CD4-positive, alpha-beta T cell treated with Interleukin-15 for 1 hour (primary cell): ENCODE measurements around the gene IMP4.

ENCODE experiments used
- DNase-seq: peaks from one replicate; pipeline ENCODE4 v3.0.0-alpha.2; 2020

IMP4 gene

DNA sequence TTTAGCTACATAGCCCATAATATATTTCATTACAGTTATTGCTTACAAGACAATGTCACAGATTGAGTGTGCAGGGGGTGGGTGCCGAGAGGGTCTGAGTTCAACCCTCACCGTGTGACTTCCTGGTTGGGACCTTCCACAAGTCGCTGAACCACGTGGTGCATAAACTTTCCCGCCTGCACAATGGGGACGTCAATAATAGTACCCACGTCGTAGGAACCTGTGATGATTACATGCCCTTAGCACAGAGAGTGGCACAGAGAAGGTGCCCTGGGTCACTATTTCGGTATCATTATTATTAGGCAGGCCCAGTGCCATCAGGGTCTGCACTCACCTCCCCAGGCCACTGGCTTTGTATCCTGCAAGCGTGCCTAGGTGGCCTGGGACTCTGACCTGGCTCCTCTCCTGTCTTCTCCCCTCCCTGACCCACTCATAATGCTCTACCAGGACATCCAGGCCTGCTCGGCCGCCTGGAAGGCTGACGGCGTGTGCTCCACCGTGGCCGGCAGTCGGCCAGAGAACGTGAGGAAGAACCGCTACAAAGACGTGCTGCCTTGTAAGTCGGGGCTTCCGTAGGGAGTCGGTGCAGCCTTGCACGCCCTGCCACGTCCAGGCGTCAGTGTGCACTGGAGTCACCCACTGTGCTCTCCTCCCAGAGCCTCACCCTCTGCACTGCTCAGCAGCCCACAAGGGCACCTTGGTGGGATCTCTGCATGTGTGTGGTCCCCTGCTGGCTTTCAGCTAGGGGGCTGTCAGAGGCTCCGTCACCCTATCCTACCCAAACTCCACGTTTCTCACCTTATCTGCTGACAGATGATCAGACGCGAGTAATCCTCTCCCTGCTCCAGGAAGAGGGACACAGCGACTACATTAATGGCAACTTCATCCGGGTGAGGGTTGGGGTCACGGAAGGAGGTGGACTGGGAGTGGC is 16.0 kb downstream of the IMP4 start:
- DNase-seq: no peak

DNA sequence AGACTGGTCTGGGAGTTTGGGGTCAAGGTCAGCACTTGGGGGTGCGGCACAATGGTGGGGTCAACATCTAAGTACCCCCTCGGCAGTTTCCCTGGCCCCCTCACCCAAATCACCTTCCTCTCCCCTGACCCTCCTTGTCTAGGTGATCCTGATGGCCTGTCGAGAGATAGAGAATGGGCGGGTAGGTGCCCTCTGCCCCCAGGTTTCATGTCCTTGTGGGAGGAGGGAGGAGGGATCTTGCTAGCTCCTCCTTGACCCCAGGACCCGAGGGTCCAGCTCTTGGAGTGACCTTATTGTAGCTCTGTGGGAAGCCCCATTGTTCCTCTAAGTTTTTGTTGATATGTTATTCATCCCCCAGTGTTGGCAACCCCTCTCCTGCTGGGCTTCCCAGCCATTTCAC is 16.8 kb downstream of the IMP4 start:
- DNase-seq: no peak

DNA sequence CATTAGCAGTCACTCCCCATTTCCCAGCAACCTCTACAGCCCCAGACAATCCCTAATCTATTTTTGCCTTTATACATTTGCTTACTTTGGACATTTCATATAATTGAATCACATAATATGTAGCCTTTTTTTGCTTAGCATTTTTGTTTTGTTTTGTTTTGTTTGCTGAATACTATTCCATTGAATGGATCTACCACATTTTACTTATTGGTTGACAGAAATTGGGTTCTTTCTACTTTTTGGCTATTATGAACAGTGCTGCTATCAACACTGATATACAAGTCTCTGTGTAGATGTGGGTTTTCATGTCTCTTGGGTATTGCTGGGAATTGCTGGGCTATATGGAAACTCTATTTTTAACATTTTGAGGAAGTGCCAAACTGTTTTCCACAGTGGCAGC is 20.8 kb downstream of the IMP4 start:
- no peak for DNase-seq

- no peak for DNase-seq
Measured at GRCh38 chr2:130365075-130365474, 22.4 kb downstream of the IMP4 start.

DNA sequence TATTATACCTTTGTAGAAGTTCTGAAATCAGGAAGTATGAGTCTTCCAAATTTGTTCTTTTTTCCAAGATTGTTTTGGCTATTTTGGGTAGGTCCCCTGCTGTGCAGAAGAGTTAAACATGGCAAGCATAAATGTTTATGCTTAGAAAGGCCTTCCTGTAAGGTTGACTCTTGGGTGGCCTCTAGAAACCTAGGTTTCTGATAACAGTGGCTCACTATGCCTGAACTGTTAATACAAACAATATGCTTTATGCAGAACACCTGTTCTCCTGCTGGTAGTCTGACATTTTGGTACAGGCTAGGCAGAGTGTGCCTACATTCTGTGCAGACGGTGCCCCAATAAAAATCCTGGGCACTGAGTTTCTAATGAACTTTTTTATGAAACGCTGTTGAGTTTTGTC is 23.3 kb downstream of the IMP4 start:
- no peak for DNase-seq

DNA sequence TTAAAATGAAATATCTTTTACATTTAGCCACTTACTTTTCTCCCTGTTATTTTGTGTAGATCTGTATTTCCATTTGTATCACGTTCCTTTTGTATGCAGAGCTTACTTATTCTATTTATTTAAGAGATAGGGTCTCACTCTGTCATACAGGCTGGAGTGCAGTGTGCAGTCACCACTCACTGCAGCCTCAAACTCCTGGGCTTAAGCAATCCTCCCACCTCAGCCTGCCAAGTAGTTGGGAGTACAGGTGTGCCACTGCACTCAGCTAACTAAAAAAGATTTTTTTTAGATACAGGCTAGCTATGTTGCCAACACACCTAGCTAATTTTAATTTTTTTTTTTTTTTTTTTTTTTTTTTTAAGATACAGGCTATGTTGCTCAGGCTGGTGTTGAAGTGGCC is 24.0 kb downstream of the IMP4 start:
- DNase-seq: no peak

- DNase-seq: no peak
Measured at GRCh38 chr2:130368786-130369185, 26.1 kb downstream of the IMP4 start.

- DNase-seq: no peak
Measured at GRCh38 chr2:130369311-130369964, 26.7 kb downstream of the IMP4 start.

- DNase-seq: no peak
Measured at GRCh38 chr2:130369965-130370341, 27.3 kb downstream of the IMP4 start.

DNA sequence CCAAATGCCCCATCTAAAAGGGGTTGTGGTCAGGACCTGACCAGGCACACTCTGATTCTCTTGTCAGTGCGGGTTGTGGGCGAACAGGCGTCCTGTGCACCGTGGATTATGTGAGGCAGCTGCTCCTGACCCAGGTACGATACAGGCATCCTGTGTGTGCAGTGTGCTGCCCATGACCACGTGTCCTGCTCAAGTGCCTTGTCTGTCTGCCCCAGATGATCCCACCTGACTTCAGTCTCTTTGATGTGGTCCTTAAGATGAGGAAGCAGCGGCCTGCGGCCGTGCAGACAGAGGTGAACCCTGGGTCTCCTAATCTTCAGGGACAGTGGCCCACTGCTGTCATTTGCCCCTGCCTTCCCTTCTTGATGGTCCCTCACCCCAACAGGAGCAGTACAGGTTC is 27.8 kb downstream of the IMP4 start:
- peak; percentile 49 for DNase-seq

GRCh38 chr2:130371723-130372054 is 29.0 kb downstream of the IMP4 start:
- DNase-seq: no peak

DNA sequence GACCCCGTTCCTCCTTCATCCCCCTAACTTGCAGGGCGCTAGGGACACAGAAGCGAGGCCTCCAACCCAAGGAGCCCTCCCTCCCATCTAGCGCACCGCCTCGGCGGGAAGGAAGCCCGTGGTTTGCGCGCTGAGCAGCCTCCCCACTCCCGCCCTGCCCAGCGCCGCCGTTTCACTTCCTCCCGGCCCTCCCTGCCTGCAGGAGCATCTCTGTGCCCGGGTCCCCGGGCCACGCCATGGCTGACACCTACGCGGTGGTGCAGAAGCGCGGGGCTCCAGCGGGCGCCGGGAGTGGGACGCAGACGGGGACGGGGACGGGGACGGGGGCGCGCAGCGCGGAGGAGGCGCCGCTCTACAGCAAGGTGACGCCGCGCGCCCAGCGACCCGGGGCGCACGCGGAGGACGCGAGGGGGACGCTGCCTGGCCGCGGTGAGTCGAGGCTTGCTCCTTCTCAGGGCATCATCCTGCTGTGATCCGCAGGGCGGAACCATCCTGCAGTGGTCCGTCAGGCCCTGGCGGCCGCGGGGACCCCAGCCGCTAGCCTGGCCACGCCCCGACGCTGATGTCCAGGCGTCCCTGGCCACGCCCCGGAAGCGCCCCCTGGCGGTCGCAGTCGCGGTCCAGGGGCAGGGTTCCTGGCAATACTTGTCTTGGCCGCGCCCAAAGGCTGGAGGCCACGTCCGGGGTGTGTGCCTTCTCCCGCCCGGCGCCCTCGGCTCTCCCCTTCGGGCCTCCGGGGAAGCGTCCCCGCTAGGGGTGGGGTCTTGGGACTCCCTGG is 29.5 kb downstream of the IMP4 start:
- DNase-seq: peak; percentile 70

- DNase-seq: no peak
Measured at GRCh38 chr2:130372833-130373807, 30.4 kb downstream of the IMP4 start.

- no peak for DNase-seq
Measured at GRCh38 chr2:130373808-130374365, 31.2 kb downstream of the IMP4 start.

- no peak for DNase-seq
Measured at GRCh38 chr2:130374587-130375290, 32.0 kb downstream of the IMP4 start.

DNA sequence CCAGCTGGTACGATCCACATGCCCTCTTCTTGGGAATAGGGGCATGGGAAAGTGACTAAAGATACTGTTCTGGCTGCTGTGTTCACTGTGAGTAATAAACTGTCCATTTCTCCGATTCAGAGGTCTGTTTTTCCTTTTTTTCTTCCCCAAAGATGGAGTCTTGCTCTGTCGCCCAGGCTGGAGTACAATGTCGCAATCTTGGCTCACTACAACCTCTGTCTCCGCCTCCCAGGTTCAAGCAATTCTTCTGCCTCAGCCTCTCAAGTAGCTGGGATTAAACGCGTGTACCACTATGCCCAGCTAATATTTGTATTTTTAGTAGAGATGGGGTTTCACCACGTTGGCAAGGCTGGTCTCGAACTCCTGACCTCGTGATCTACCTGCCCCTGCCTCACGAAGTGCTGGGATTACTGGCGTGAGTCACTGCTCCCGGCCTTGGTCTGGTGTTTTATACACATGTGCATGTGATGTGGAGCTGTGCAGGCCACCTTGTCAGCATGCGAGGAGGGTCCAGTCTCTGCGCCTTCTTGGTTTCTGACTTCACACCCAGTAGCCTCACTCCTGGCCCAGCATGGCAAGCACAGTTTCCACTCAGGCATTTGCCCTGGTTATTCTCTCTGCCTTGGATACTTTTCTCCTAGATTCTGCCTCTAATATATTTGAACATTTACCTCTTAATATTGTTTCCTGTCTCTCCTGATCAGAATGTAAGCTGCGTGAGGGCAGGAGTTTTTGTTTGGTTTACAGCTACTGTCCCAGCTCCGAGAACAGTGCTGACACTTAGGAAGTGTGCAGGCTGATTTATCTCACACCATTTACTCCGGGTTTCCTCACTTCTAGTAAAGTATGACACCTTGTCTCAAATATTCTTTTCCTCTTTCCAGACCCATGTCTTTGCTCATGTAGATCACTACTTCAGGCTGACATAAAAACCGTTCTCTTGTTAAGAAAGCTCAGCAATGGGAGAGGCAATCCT is 32.9 kb downstream of the IMP4 start:
- DNase-seq: no peak

DNA sequence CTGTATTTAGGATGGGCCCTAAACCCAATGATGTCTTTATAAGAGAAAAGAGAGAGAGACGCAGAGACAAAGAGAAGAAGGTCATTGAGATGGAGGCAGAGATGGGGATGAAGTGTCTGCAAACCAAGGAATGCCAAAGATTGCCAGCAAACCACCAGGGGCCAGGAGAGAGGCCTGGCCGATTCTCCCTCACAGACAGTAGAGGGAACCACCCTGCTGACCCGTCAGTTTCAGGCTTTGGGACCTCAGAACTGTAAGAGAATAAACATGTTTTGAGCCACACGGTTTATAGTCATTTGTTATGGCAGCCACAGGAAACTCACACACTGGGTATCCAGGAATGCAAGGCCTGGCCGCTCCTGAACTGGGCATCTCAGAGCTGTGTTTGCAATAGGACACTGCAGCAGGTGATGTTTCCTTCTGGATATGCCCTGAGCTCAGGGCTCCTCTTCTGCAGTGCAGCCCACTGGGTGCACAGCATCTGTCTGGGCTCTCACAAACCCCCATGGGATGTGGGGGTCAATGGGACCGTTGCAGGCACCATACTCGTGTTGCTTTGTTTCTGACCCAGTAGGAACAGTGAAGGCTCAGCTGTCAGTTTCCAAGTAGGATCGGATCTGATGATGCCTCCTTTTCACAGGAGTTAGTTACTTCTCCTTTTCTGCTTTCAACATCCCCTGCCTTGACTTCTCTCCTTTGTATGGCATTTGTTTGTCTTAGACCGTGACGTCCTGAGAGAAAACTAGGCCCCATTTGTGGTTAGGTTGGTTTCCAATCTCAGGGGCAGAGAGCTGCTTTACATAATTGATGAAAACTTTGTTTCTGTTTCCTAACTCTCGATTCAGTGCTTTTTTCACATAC is 34.0 kb downstream of the IMP4 start:
- DNase-seq: no peak

GRCh38 chr2:130377491-130377890 is 34.8 kb downstream of the IMP4 start:
- DNase-seq: no peak

- no peak for DNase-seq
Measured at GRCh38 chr2:130378206-130378897, 35.7 kb downstream of the IMP4 start.
